HCT116 (cell line): ENCODE measurements around the gene CACNA2D3. TPM values are rescaled to one million over a fixed set of nuclear protein-coding genes. Genes with fewer than 3 reads are reported as not detected.

ENCODE experiments used
- ATAC-seq: fragments of 200-7000 bp; cut with Tn5 transposase; 2 replicates; pipeline ENCODE4 v1.9.1; 2020; ENCODE audit warnings: mild to moderate bottlenecking, moderate library complexity
- BruUV-seq: library from RNA; stranded (reverse); fragments of 400-500 nt; replicated peaks from 2 replicates; lab custom pipeline; 2021; lab: Mats Ljungman, UMichigan
- CTCF ChIA-PET: fragments of 300-600 bp; sonication (Branson Sonifier 250); formaldehyde crosslinking; loops from one replicate; lab custom pipeline; 2021; ENCODE audit warnings: antibody characterized with exemption; lab: Charles Lee
- POLR2A ChIA-PET: fragments of 300-600, 350-600 bp; sonication (Branson Sonifier 250); formaldehyde crosslinking; loops from one replicate; lab custom pipeline; 2021; ENCODE audit warnings: antibody characterized with exemption; lab: Charles Lee
- RAD21 ChIA-PET, 2 experiments: fragments of 300-600 bp; sonication (Branson Sonifier 250); formaldehyde crosslinking; loops; one replicate each; lab custom pipeline; 2023; ENCODE audit warnings: low total read pairs in 2 of 2; ENCODE audit not compliant: uncharacterized antibody in 2 of 2, unreplicated experiment in 2 of 2, low non-redundant PET in 1 of 2; lab: Charles Lee
- DNase-seq: peaks from one replicate; pipeline ENCODE4 v3.0.0-alpha.2; 2010; ENCODE audit warnings: low read depth, low spot score
- H2AFZ ChIP-seq: fragments of 200-600 bp; shearing (Covaris generic), sonication (generic); 2 replicates; pipeline ENCODE4 v1.6.1; 2017; ENCODE audit warnings: low read depth, mixed run types, mixed read lengths, antibody characterized with exemption, low read length; ENCODE audit not compliant: poor library complexity, severe bottlenecking
- H3K27ac ChIP-seq: 2 replicates; pipeline ENCODE4 v1.5.1; 2012; ENCODE audit warnings: low read depth, low read length
- H3K27me3 ChIP-seq: fragments of 200-600 bp; sonication (generic); 2 replicates; pipeline ENCODE4 v1.6.1; 2016; ENCODE audit warnings: mixed run types, low read length, mixed read lengths; ENCODE audit not compliant: insufficient read depth
- H3K36me3 ChIP-seq, 2 experiments: fragments of 200-500 bp in 1 of 2; fragments of 200-600 bp in 1 of 2; sonication (Bioruptor generic) in 1 of 2; sonication (generic) in 1 of 2; 2 replicates each; pipeline versions ENCODE4 v1.5.1 to v1.6.1; 2014 to 2016; ENCODE audit warnings: low read length in 2 of 2, inconsistent platforms in 1 of 2, mixed read lengths in 1 of 2, mixed run types in 1 of 2; ENCODE audit not compliant: insufficient read depth in 2 of 2, control insufficient read depth in 1 of 2
- H3K4me1 ChIP-seq, 2 experiments: fragments of 200-600 bp in 1 of 2; sonication (generic) in 1 of 2; 2 replicates each; pipeline versions ENCODE4 v1.5.1 to v1.6.1; 2012 to 2017; ENCODE audit warnings: low read length in 2 of 2, inconsistent platforms in 1 of 2, mild to moderate bottlenecking in 1 of 2, mixed read lengths in 1 of 2, mixed run types in 1 of 2, moderate library complexity in 1 of 2; ENCODE audit not compliant: insufficient read depth in 2 of 2, control insufficient read depth in 1 of 2
- H3K4me2 ChIP-seq: fragments of 200-600 bp; sonication (generic); 2 replicates; pipeline ENCODE4 v1.6.1; 2017; ENCODE audit warnings: mixed run types, low read length, mixed read lengths
- H3K4me3 ChIP-seq, 2 experiments: fragments of 200-600 bp in 1 of 2; sonication (generic) in 1 of 2; replicated peaks in 1 of 2; 2 replicates each; pipeline ENCODE4 v1.5.1; 2011 to 2016; ENCODE audit warnings: low read length in 2 of 2, control low read depth in 1 of 2, low read depth in 1 of 2, mild to moderate bottlenecking in 1 of 2, mixed read lengths in 1 of 2, mixed run types in 1 of 2
- H3K79me2 ChIP-seq: fragments of 200-600 bp; sonication (generic); 2 replicates; pipeline ENCODE4 v1.6.1; 2017; ENCODE audit warnings: mild to moderate bottlenecking, mixed run types, low read length, moderate library complexity, mixed read lengths; ENCODE audit not compliant: insufficient read depth
- H3K9ac ChIP-seq: fragments of 200-600 bp; sonication (generic); 2 replicates; pipeline ENCODE4 v1.6.1; 2016; ENCODE audit warnings: low read length, mixed read lengths
- H3K9me2 ChIP-seq: fragments of 200-600 bp; sonication (generic), shearing (Covaris generic); 2 replicates; pipeline ENCODE4 v1.6.1; 2017; ENCODE audit warnings: mixed run types, mild to moderate bottlenecking, moderate library complexity; ENCODE audit not compliant: insufficient read depth
- H3K9me3 ChIP-seq, 2 experiments: fragments of 200-500 bp in 1 of 2; fragments of 200-600 bp in 1 of 2; sonication (Bioruptor generic) in 1 of 2; sonication (generic) in 1 of 2; 2 replicates each; pipeline ENCODE4 v1.6.1; 2014 to 2017; ENCODE audit warnings: low read length in 2 of 2, mixed read lengths in 2 of 2, inconsistent platforms in 1 of 2, low read depth in 1 of 2, mild to moderate bottlenecking in 1 of 2, mixed run types in 1 of 2, moderate library complexity in 1 of 2; ENCODE audit not compliant: control insufficient read depth in 1 of 2, insufficient read depth in 1 of 2
- H4K20me1 ChIP-seq: fragments of 200-600 bp; sonication (generic), shearing (Covaris generic); 2 replicates; pipeline ENCODE4 v1.6.1; 2017; ENCODE audit warnings: mixed run types, mild to moderate bottlenecking, moderate library complexity; ENCODE audit not compliant: insufficient read depth
- EGR1 ChIP-seq: IDR thresholded peaks from 2 replicates; pipeline ENCODE4 v1.6.1; 2012; ENCODE audit warnings: low read depth
- ELF1 ChIP-seq: IDR thresholded peaks from 2 replicates; pipeline ENCODE4 v1.6.1; 2012; ENCODE audit warnings: low read depth, borderline replicate concordance
- MAX ChIP-seq: IDR thresholded peaks from 2 replicates; pipeline ENCODE4 v1.6.1; 2012
- POLR2A ChIP-seq: IDR thresholded peaks from 2 replicates; pipeline ENCODE4 v1.7.0; 2011; ENCODE audit warnings: borderline replicate concordance; ENCODE audit not compliant: insufficient read depth, insufficient read length; ENCODE audit errors: extremely low read depth
- SRF ChIP-seq: IDR thresholded peaks from 2 replicates; pipeline ENCODE4 v1.6.1; 2012; ENCODE audit warnings: low read depth
- TCF7L2 ChIP-seq: IDR thresholded peaks from 2 replicates; pipeline ENCODE4 v1.7.0; 2011; ENCODE audit warnings: borderline replicate concordance, inconsistent platforms; ENCODE audit not compliant: insufficient read depth, insufficient read length; ENCODE audit errors: extremely low read depth
- ZNF274 ChIP-seq: fragments of 200-500 bp; sonication (Bioruptor generic); IDR thresholded peaks from 2 replicates; pipeline ENCODE4 v1.6.1; 2014; ENCODE audit warnings: mild to moderate bottlenecking, low read depth, low read length, inconsistent platforms
- intact Hi-C: fragments of 100-400 bp; cut with micrococcal nuclease; formaldehyde crosslinking; loops from 2 replicates; pipeline ENCODE4 v1.10.0; 2022
- total RNA-seq: library from RNA; stranded (reverse); gene quantifications from one replicate; pipeline ENCODE4 v1.2.1, GENCODE V29; 2021; ENCODE audit not compliant: unreplicated experiment

CACNA2D3 gene
- total RNA-seq, 1 experiment from 2014 or later, result 0.20 TPM

- ChIA-PET POLR2A (no interaction called here), CTCF (no interaction called here), RAD21 (no interaction called here)
- H3K27me3 ChIP-seq, result peaks cover 49% of the 10 kb centered on the region
- TF ChIP-seq MAX (no peak), EGR1 (no peak), TCF7L2 (no peak)
- no peaks in the 10 kb centered on the region for H3K9me2 ChIP-seq
- no peaks in the 10 kb centered on the region for H3K36me3 ChIP-seq
- no TSS peak for BruUV-seq
- H3K27ac ChIP-seq, result no peak overlapping the region
- no peak overlapping the region for H3K4me2 ChIP-seq
- no peak overlapping the region for H2AFZ ChIP-seq
- H3K9me3 ChIP-seq, result no peaks in the 10 kb centered on the region
- intact Hi-C loops, result no loop called here
- no peak overlapping the region for H3K9ac ChIP-seq
- no peaks in the 10 kb centered on the region for H4K20me1 ChIP-seq
- no peaks in the 10 kb centered on the region for H3K4me1 ChIP-seq
- H3K4me3 ChIP-seq, result no peak overlapping the region
- ATAC-seq (no peak), DNase-seq (no peak)
- no peaks in the 10 kb centered on the region for H3K79me2 ChIP-seq
Measured at GRCh38 chr3:54198556-54198955, 76.2 kb downstream of the CACNA2D3 start.

GRCh38 chr3:54202054-54202453 is 79.7 kb downstream of the CACNA2D3 start:
- ATAC-seq, result no peak
- Histone ChIP-seq H3K4me2 (no peak overlapping the region), H4K20me1 (no peaks in the 10 kb centered on the region), H3K4me3 (no peak overlapping the region), H3K79me2 (no peaks in the 10 kb centered on the region), H3K27me3 (peaks cover 32% of the 10 kb centered on the region), H3K9me2 (no peaks in the 10 kb centered on the region), H3K9me3 (no peaks in the 10 kb centered on the region), H3K9ac (no peak overlapping the region)
- no TSS peak for BruUV-seq
- intact Hi-C loops, result no loop called here
- DNase-seq, result no peak
- RAD21 ChIA-PET, result no interaction called here
- TF ChIP-seq ELF1, result no peak
- no peak for TF ChIP-seq SRF
- no peak for TF ChIP-seq POLR2A
- TF ChIP-seq ZNF274, result no peak
- TF ChIP-seq, all 23 proteins: peak for 0
- H3K27ac ChIP-seq, result no peak overlapping the region
- ChIA-PET POLR2A (no interaction called here), CTCF (no interaction called here)
- no peaks in the 10 kb centered on the region for H3K36me3 ChIP-seq
- no peaks in the 10 kb centered on the region for H3K4me1 ChIP-seq
- no peak overlapping the region for H2AFZ ChIP-seq
